WERI-Rb-1 (cell line): Measurements from ENCODE around the gene RIOK1.
A peak's percentile ranks its signal among the peaks of the same experiment; 100 is the strongest.

Experiments used
- DNase-seq: peaks from one replicate; pipeline ENCODE4 v3.0.0-alpha.2; 2020
- H3K27ac ChIP-seq: fragments of 250-450 bp; sonication (Bioruptor Pico); 2 replicates; pipeline ENCODE4 v1.5.1; 2020; ENCODE audit warnings: mild to moderate bottlenecking, moderate library complexity
- H3K27me3 ChIP-seq: fragments of 250-450 bp; sonication (Bioruptor Pico); 2 replicates; pipeline ENCODE4 v1.5.1; 2021; ENCODE audit warnings: mild to moderate bottlenecking, low read depth, moderate library complexity; ENCODE audit not compliant: insufficient read depth, severe bottlenecking
- H3K36me3 ChIP-seq: fragments of 250-450 bp; sonication (Bioruptor Pico); 2 replicates; pipeline ENCODE4 v1.5.1; 2020; ENCODE audit warnings: mild to moderate bottlenecking, moderate library complexity
- H3K4me3 ChIP-seq: 2 replicates; pipeline ENCODE4 v1.5.1; 2011; ENCODE audit warnings: low read depth, mild to moderate bottlenecking, control low read depth, low read length
- H3K9me3 ChIP-seq: fragments of 250-450 bp; sonication (Bioruptor Pico); 2 replicates; pipeline ENCODE4 v1.5.1; 2021; ENCODE audit warnings: mild to moderate bottlenecking, moderate library complexity; ENCODE audit not compliant: severe bottlenecking
- TF ChIP-seq, protein P1 (sequence below): IDR thresholded peaks from 2 replicates; pipeline ENCODE4 v1.5.1; 2011; ENCODE audit warnings: low read depth, mild to moderate bottlenecking, control low read depth, inconsistent platforms, low read length

Gene RIOK1

DNA sequence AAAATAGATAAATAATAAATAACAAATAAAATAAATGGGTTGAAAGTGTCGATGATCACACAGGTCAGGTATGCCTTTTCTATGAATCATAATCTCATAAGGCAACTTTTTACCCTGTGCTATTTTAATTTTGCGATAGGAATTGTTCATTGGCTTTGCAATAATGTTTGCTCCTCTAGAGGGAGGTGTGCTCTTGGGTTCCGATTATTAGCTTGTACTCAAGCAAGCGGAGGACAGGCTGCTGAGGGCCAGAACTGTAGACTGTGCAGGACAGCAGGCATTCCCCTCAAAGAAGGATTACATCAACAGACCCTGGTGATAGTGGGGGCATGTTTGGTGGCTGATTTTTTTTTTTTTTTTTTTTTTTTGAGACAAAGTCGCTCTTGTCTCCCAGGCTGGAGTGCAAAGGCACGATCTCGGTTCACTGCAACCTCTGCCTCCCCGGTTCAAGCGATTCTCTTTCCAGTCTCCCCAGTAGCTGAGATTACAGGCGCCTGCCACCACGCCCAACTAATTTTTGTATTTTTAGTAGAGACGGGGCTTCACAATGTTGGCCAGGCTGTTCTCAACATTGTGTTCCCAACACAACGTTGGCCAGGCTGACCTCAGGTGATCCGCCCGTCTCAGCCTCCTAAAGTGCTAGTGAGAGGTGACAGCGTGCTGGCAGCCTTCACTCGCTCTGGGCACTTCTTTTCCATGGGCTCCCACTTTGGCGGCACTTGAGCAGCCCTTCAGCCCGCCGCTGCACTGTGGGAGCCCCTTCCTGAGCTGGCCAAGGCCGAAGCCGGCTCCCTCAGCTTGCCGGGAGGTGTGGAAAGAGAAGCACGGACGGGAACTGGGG is 35.6 kb downstream of the RIOK1 start:
- Histone ChIP-seq H3K36me3 (peaks cover 2% of the 10 kb centered on the region), H3K4me3 (no peak overlapping the region), H3K9me3 (no peaks in the 10 kb centered on the region), H3K27ac (no peak overlapping the region), H3K27me3 (no peaks in the 10 kb centered on the region)
- no peak for DNase-seq
- TF ChIP-seq, protein P1, sequence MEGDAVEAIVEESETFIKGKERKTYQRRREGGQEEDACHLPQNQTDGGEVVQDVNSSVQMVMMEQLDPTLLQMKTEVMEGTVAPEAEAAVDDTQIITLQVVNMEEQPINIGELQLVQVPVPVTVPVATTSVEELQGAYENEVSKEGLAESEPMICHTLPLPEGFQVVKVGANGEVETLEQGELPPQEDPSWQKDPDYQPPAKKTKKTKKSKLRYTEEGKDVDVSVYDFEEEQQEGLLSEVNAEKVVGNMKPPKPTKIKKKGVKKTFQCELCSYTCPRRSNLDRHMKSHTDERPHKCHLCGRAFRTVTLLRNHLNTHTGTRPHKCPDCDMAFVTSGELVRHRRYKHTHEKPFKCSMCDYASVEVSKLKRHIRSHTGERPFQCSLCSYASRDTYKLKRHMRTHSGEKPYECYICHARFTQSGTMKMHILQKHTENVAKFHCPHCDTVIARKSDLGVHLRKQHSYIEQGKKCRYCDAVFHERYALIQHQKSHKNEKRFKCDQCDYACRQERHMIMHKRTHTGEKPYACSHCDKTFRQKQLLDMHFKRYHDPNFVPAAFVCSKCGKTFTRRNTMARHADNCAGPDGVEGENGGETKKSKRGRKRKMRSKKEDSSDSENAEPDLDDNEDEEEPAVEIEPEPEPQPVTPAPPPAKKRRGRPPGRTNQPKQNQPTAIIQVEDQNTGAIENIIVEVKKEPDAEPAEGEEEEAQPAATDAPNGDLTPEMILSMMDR, result peak; percentile 58

DNA sequence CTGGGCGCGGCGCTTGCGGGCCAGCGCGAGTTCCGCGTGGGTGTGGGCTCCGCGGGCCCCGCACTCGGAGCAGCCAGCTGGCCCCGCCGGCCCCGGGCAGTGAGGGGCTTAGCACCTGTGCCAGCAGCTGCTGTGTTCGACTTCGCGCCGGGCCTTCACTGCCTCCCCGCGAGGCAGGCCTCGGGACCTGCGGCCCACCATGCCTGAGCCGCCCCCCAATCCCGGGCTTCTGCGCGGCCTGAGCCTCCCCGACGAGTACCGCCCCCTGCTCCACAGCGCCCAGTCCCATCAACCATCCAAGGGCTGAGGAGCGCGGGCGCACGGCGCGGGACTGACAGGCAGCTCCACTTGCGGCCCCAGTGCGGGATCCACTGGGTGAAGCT is 36.2 kb downstream of the RIOK1 start:
- TF ChIP-seq, protein P1, result no peak
- Histone ChIP-seq H3K27me3 (no peaks in the 10 kb centered on the region), H3K4me3 (no peak overlapping the region), H3K9me3 (no peaks in the 10 kb centered on the region), H3K27ac (no peak overlapping the region), H3K36me3 (peaks cover 2% of the 10 kb centered on the region)
- no peak for DNase-seq

DNA sequence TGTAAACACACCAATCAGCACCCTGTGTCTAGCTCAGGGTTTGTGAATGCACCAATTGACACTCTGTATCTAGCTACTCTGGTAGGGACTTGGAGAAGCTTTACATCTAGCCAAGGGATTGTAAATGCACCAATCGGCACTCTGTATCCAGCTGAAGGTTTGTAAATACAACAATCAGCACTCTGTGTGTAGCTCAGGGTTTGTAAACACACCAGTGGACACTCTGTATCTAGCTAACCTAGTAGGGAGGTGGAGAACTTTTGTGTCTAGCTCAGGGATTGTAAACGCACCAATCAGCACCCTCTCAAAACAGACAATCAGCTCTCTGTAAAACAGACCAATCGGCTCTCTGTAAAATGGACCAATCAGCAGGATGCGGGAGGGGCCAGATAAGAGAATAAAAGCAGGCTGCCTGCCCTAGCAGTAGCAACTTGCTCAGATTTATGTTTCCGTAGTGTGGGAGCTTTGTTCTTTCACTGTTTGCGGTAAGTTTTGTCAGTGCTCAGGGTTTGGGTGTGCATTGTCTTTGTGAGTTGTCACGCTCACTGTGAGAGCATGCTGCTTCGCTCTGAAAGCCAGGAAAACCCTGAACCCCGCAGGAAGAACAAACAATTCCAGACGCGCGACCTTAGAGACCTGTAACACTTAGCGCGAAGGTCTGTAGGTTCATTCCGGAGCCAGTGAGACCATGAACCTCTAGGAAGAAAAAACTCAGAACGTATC is 37.0 kb downstream of the RIOK1 start:
- Histone ChIP-seq H3K27me3 (no peaks in the 10 kb centered on the region), H3K27ac (no peak overlapping the region), H3K36me3 (no peaks in the 10 kb centered on the region), H3K9me3 (no peaks in the 10 kb centered on the region), H3K4me3 (no peak overlapping the region)
- TF ChIP-seq, protein P1, result no peak
- no peak for DNase-seq

DNA sequence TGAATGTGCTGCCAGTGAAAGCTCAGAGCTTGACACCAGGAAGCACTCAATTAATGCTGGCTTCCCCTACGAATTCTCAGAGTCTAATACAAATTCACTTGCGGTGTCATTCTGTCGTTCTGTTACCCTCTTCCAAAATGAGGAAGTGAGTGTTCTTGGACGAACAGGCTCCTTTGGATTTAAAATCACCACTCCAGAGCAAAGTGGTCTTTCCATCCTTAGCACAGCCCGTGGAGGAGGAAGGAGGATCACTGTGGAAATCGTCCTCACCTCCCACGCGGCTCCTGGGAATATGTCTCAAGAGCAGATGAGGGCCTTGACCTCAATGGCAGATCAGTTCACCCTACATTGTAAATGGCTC is 41.7 kb downstream of the RIOK1 start:
- Histone ChIP-seq H3K4me3 (no peak overlapping the region), H3K36me3 (no peaks in the 10 kb centered on the region), H3K27ac (no peak overlapping the region), H3K9me3 (peaks cover 2% of the 10 kb centered on the region), H3K27me3 (no peaks in the 10 kb centered on the region)
- TF ChIP-seq, protein P1, result no peak
- DNase-seq, result no peak

DNA sequence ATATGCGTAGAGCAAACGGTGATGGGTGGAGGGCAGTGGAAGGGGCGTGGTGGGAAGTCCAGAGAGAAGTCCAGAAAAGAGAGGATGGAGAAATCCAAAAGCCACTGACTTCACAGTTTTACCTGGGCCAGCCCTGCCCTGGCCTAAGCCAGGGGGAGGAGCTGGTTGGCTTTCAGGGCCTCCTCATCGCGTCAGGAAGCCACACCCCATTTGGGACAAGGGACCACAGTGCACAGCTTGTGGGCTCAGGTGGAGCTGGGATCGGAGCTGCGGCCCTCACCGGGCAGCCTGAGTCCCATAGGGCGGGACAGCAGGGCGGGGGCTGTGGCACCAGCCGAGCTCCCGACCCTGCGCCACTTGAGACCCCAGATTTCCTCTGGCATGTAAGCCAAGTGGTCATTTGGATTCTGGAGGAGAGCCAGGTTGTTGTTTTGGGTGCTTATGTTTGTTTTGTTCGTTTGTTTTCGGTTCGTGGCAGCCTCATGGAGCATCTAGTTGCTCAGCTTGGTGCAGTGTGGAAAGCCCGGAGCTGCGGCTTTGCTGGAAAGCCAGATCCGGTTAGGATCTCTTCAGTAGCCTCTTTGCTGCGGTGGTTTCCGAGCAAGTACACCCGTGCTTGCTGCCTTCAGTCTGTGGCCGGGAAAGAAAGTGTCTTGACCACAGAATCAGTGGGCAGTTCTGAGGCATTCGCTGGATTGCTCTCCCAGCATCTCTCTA is 42.2 kb downstream of the RIOK1 start:
- Histone ChIP-seq H3K27ac (no peak overlapping the region), H3K4me3 (no peak overlapping the region), H3K9me3 (peaks cover 2% of the 10 kb centered on the region), H3K36me3 (no peaks in the 10 kb centered on the region), H3K27me3 (no peaks in the 10 kb centered on the region)
- DNase-seq, result no peak
- TF ChIP-seq, protein P1, result no peak
